K562 (cell line): ENCODE results near the gene YPEL3. TPM values are rescaled to one million over a fixed set of nuclear protein-coding genes. Genes with fewer than 3 reads are reported as not detected.

ENCODE experiments used
- ARID1B ChIP-seq: fragments of 450-650 bp; IDR thresholded peaks from 2 replicates; pipeline ENCODE4 v1.6.1; 2016; ENCODE audit warnings: antibody characterized with exemption, mild to moderate bottlenecking, inconsistent platforms
- BMI1 ChIP-seq: fragments of 150-350 bp; IDR thresholded peaks from 2 replicates; pipeline ENCODE4 v1.6.1; 2014; ENCODE audit warnings: low read length
- FOS ChIP-seq: IDR thresholded peaks from 3 replicates; pipeline ENCODE4 v1.6.1; 2011; ENCODE audit not compliant: insufficient read length; ENCODE audit errors: extremely low read depth
- KAT8 ChIP-seq: fragments of 450-650 bp; IDR thresholded peaks from 2 replicates; pipeline ENCODE4 v1.6.1; 2016; ENCODE audit warnings: low read depth, mild to moderate bottlenecking
- LARP7 ChIP-seq: fragments of 450-650 bp; IDR thresholded peaks from 2 replicates; pipeline ENCODE4 v1.6.1; 2016
- NFIX ChIP-seq: fragments of 250-450 bp; sonication (Bioruptor Pico); IDR thresholded peaks from 2 replicates; pipeline ENCODE4 v1.4.0; 2020; ENCODE audit warnings: low read depth, mild to moderate bottlenecking, moderate library complexity
- NR2C2 ChIP-seq, 2 experiments: fragments of 200-800 bp in 1 of 2; sonication (Bioruptor generic) in 1 of 2; sonication (generic) in 1 of 2; formaldehyde crosslinking in 1 of 2; IDR thresholded peaks; 2 replicates each; pipeline versions ENCODE4 v1.6.1 to v1.8.0; 2016 to 2022; ENCODE audit warnings: mild to moderate bottlenecking in 1 of 2, missing compliant biosample characterization in 1 of 2, missing genetic modification characterization in 1 of 2, missing genetic modification reagents in 1 of 2
- RCOR1 ChIP-seq, 2 experiments: IDR thresholded peaks; 2 replicates each; pipeline ENCODE4 v1.6.1; 2012; ENCODE audit warnings: low read depth in 2 of 2, low read length in 2 of 2, borderline replicate concordance in 1 of 2, improper control_type of control experiment in 1 of 2
- STAT5A ChIP-seq: IDR thresholded peaks from 2 replicates; pipeline ENCODE4 v1.6.1; 2012; ENCODE audit warnings: low read length, inconsistent platforms, borderline replicate concordance
- TCF7L2 ChIP-seq: fragments of 150-350 bp; IDR thresholded peaks from 2 replicates; pipeline ENCODE4 v1.6.1; 2016; ENCODE audit warnings: low read depth, mild to moderate bottlenecking, low read length, moderate library complexity
- ZBTB7A ChIP-seq: IDR thresholded peaks from 2 replicates; pipeline ENCODE4 v1.6.1; 2011; ENCODE audit warnings: low read depth, mild to moderate bottlenecking, low read length, moderate library complexity, borderline replicate concordance; ENCODE audit not compliant: control insufficient read depth
- ZFX ChIP-seq: sonication (generic); formaldehyde crosslinking; IDR thresholded peaks from 2 replicates; pipeline ENCODE4 v1.8.0; 2022; ENCODE audit warnings: mild to moderate bottlenecking, missing genetic modification reagents, moderate library complexity
- ZNF347 ChIP-seq: fragments of 450-650 bp; formaldehyde crosslinking; IDR thresholded peaks from 2 replicates; pipeline ENCODE4 v1.4.0; 2020; ENCODE audit warnings: low read depth, mild to moderate bottlenecking, moderate library complexity
- polyA plus RNA-seq, 8 experiments: library from polyadenylated mRNA; depleted of rRNA in 4 of 8; stranded (reverse) in 5 of 8; unstranded in 3 of 8; fragments of >200 nt; fragmentation: Nextera tagmentation in 2 of 8; fragmentation: Illumina TruSeq in 1 of 8; extraction: Ambion mirVana in 2 of 8; extraction: Trizol in 1 of 8; gene quantifications; 2 replicates each; pipeline versions ENCODE4 v1.2.1 to v1.2.3, GENCODE V29; 2011 to 2014; ENCODE audit warnings: inconsistent platforms in 1 of 8, missing spikeins in 1 of 8
- total RNA-seq, 7 experiments: library from RNA; depleted of rRNA in 6 of 7; stranded (reverse); fragments of >200 nt in 6 of 7; fragmentation: Illumina TruSeq in 2 of 7; extraction: Trizol in 2 of 7; gene quantifications; 2 replicates each; pipeline versions ENCODE4 v1.2.1 to v1.2.3, GENCODE V29; 2011 to 2021; ENCODE audit warnings: low replicate concordance in 1 of 7
- TF ChIP-seq, protein P1 (sequence below), 2 experiments: fragments of 450-650 bp; conservative IDR thresholded peaks; 2 replicates each; pipeline ENCODE4 v1.6.1; 2017; ENCODE audit warnings: mild to moderate bottlenecking in 2 of 2, moderate library complexity in 2 of 2
- TF ChIP-seq, protein P2 (sequence below): sonication (generic); formaldehyde crosslinking; IDR thresholded peaks from 2 replicates; pipeline ENCODE4 v1.8.0; 2022; ENCODE audit warnings: missing genetic modification reagents, mild to moderate bottlenecking, moderate library complexity, borderline replicate concordance
- TF ChIP-seq, protein P3 (sequence below): sonication (generic); IDR thresholded peaks from 2 replicates; pipeline ENCODE4 v1.6.1; 2016
- TF ChIP-seq, protein P4 (sequence below), 2 experiments: fragments of 250-450 bp in 1 of 2; fragments of 450-650 bp in 1 of 2; sonication (Bioruptor Pico) in 1 of 2; IDR thresholded peaks; 2 replicates each; pipeline versions ENCODE4 v1.6.1 to v1.8.0; 2016 to 2021; ENCODE audit warnings: mild to moderate bottlenecking in 2 of 2, moderate library complexity in 2 of 2, missing compliant biosample characterization in 1 of 2, missing genetic modification characterization in 1 of 2
- TF ChIP-seq, protein P5 (sequence below), 2 experiments: fragments of 450-650 bp in 1 of 2; sonication (generic) in 1 of 2; formaldehyde crosslinking in 1 of 2; IDR thresholded peaks in 1 of 2; conservative IDR thresholded peaks in 1 of 2; 2 replicates each; pipeline versions ENCODE4 v1.6.1 to v1.8.1; 2016 to 2023; ENCODE audit warnings: mild to moderate bottlenecking in 2 of 2, moderate library complexity in 2 of 2, inconsistent platforms in 1 of 2, missing genetic modification reagents in 1 of 2
- TF ChIP-seq, protein P6 (sequence below): fragments of 450-650 bp; IDR thresholded peaks from 2 replicates; pipeline ENCODE4 v1.6.1; 2016; ENCODE audit warnings: antibody characterized with exemption

YPEL3 gene
- total and polyA plus RNA-seq, 9 of the 15 experiments (the other 6 are each of a cell fraction or from before 2014, with no cell fraction given) = 0.41 to 15.0 (median 2.9) TPM

DNA sequence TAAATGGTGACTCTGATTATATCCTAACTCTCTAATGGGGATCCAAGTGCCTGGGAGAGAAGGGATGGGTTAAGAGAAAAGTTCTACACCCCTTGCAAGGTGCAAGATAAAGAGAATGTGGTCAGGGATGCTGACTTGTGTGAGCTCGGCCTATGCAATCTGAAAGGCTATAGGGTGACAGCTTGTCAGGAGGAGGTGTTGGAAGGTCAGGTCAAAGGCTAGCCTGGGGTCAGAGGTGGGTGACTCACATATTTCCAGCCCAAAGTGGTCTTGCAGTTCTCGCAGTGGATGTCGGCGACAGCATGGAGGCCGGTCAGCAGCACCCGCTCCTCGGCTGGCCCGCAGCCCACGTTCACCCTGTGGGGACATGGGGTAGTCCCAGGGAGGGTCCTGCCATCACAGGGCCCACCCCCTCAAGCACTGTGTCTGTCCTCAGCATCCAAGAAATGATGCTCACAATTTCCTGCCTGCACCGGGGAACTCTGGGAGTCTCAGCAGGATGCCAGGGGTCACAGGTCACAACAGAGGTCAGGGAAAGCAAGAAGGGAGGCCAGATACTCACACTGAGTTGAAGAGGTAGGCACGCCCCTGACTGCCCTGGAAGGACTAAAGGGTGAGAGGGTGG lies 1.4 kb downstream of the YPEL3 start (continued):
- no peak for TF ChIP-seq NFIX
- TF ChIP-seq KAT8 = no peak
- TF ChIP-seq, protein P1, sequence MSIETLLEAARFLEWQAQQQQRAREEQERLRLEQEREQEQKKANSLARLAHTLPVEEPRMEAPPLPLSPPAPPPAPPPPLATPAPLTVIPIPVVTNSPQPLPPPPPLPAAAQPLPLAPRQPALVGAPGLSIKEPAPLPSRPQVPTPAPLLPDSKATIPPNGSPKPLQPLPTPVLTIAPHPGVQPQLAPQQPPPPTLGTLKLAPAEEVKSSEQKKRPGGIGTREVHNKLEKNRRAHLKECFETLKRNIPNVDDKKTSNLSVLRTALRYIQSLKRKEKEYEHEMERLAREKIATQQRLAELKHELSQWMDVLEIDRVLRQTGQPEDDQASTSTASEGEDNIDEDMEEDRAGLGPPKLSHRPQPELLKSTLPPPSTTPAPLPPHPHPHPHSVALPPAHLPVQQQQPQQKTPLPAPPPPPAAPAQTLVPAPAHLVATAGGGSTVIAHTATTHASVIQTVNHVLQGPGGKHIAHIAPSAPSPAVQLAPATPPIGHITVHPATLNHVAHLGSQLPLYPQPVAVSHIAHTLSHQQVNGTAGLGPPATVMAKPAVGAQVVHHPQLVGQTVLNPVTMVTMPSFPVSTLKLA (conservative IDR thresholded peaks at IDR 0.05) = no peak
- TF ChIP-seq TCF7L2 = no peak
- TF ChIP-seq ZBTB7A = peak; percentile 29; the same call in 1 of the 2 replicates
- TF ChIP-seq ZFX (CRISPR knock-in tag) = peak; percentile 15; the same call in 1 of the 2 replicates
- TF ChIP-seq BMI1 = no peak
- TF ChIP-seq ARID1B = peak; percentile 28; the same call in 1 of the 2 replicates
- peak; percentile 84 for TF ChIP-seq NR2C2 (CRISPR knock-in tag; IDR thresholded peaks at IDR 0.05)
- peak; percentile 86 for TF ChIP-seq NR2C2 (tag; IDR thresholded peaks at IDR 0.05)
- TF ChIP-seq, protein P2, sequence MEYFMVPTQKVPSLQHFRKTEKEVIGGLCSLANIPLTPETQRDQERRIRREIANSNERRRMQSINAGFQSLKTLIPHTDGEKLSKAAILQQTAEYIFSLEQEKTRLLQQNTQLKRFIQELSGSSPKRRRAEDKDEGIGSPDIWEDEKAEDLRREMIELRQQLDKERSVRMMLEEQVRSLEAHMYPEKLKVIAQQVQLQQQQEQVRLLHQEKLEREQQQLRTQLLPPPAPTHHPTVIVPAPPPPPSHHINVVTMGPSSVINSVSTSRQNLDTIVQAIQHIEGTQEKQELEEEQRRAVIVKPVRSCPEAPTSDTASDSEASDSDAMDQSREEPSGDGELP (CRISPR knock-in tag) = peak; percentile 22; the same call in 1 of the 2 replicates
- no peak for TF ChIP-seq LARP7
- TF ChIP-seq, protein P3, sequence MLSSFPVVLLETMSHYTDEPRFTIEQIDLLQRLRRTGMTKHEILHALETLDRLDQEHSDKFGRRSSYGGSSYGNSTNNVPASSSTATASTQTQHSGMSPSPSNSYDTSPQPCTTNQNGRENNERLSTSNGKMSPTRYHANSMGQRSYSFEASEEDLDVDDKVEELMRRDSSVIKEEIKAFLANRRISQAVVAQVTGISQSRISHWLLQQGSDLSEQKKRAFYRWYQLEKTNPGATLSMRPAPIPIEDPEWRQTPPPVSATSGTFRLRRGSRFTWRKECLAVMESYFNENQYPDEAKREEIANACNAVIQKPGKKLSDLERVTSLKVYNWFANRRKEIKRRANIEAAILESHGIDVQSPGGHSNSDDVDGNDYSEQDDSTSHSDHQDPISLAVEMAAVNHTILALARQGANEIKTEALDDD = 0 out of 2 replicates have a peak, but pooled peaks have one; percentile 32
- TF ChIP-seq, protein P4, sequence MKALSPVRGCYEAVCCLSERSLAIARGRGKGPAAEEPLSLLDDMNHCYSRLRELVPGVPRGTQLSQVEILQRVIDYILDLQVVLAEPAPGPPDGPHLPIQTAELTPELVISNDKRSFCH (CRISPR knock-in tag; IDR thresholded peaks at IDR 0.05) = no peak
- TF ChIP-seq, protein P4 (tag; IDR thresholded peaks at IDR 0.05) = 0 out of 2 replicates have a peak, but pooled peaks have one; percentile 19
- TF ChIP-seq FOS = no peak
- no peak for TF ChIP-seq STAT5A
- TF ChIP-seq ZNF347 = no peak
- TF ChIP-seq RCOR1 (IDR thresholded peaks at IDR 0.05; ENCODE audit: borderline replicate concordance in 1 of 2, low read depth in 2 of 2, low read length in 2 of 2) = peak in 1 of 2 experiments; percentile 49; a peak in 1 of 4 replicates
- TF ChIP-seq, protein P5, sequence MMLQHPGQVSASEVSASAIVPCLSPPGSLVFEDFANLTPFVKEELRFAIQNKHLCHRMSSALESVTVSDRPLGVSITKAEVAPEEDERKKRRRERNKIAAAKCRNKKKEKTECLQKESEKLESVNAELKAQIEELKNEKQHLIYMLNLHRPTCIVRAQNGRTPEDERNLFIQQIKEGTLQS (IDR thresholded peaks at IDR 0.05) = peak; percentile 68
- TF ChIP-seq, protein P5 (CRISPR knock-in tag; conservative IDR thresholded peaks at IDR 0.05) = no peak
- TF ChIP-seq, protein P6, sequence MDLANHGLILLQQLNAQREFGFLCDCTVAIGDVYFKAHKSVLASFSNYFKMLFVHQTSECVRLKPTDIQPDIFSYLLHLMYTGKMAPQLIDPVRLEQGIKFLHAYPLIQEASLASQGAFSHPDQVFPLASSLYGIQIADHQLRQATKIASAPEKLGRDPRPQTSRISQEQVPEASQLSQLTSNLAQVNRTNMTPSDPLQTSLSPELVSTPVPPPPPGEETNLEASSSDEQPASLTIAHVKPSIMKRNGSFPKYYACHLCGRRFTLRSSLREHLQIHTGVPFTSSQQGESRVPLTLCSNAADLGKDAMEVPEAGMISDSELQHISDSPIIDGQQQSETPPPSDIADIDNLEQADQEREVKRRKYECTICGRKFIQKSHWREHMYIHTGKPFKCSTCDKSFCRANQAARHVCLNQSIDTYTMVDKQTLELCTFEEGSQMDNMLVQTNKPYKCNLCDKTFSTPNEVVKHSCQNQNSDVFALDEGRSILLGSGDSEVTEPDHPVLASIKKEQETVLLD = 0 out of 2 replicates have a peak, but pooled peaks have one; percentile 21
